Measurements from ENCODE around the gene CAMSAP2.

CAMSAP2 gene

GRCh38 chr1:200867018-200867811 is 128.5 kb downstream of the CAMSAP2 start:
- FAIRE-seq (peak; percentile 16), DNase-seq (ENCODE audit: insufficient read length, low spot score) (no peak)
- no peak for TF ChIP-seq CTCF (IDR thresholded peaks at IDR 0.05; ENCODE audit: insufficient read depth, missing control alignments)

GRCh38 chr1:200869376-200869752 is 130.7 kb downstream of the CAMSAP2 start:
- no peak for FAIRE-seq
- no peak for TF ChIP-seq CTCF (IDR thresholded peaks at IDR 0.05; ENCODE audit: insufficient read depth, missing control alignments)
- DNase-seq (ENCODE audit: insufficient read length, low spot score): no peak

- no peak for DNase-seq (ENCODE audit: insufficient read length, low spot score)
- TF ChIP-seq CTCF (IDR thresholded peaks at IDR 0.05; ENCODE audit: insufficient read depth, missing control alignments): no peak
- FAIRE-seq: no peak
These were observed 131.2 kb downstream of the CAMSAP2 start for GRCh38 chr1:200869753-200870391.

- DNase-seq (ENCODE audit: insufficient read length, low spot score) (no peak), FAIRE-seq (no peak)
- no peak for TF ChIP-seq CTCF (IDR thresholded peaks at IDR 0.05; ENCODE audit: insufficient read depth, missing control alignments)
These were observed 133.9 kb downstream of the CAMSAP2 start, which contains the start of gene GPR25 for GRCh38 chr1:200872446-200873115. TSS of gene GPR25 (plus strand) at chr1:200872981. CDS start at chr1:200873038, 57 bp downstream.

- DNase-seq (ENCODE audit: insufficient read length, low spot score) (no peak), FAIRE-seq (no peak)
These were observed 134.5 kb downstream of the CAMSAP2 start for GRCh38 chr1:200873116-200873670.

More at GRCh38 chr1:200873116-200873670, 134.5 kb downstream of the CAMSAP2 start:
- TF ChIP-seq CTCF (IDR thresholded peaks at IDR 0.05; ENCODE audit: insufficient read depth, missing control alignments): no peak

Measured in D721Med (cell line).